ENCODE measurements around the gene TRERF1.

DNA sequence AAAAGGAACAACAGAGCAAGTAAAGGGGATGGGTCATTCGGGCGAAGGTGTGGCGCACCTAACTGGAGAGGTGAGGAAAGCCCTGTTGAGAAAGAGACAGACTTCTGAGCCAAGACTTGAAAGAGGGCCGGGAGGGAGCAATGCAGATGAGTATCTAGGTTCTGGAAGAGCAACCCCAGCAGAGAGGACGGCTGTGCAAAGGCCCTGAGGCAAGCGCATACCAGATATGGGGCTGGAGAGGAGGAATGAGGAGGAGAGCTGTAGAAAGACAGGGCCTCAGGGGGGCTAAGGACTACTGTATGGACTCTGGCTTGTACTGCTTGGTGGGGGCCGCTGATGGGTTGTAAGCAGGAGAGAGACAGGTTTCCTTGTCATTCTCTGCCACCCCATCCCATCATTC lies 21.9 kb downstream of the TRERF1 start:
- TF ChIP-seq, protein P1, sequence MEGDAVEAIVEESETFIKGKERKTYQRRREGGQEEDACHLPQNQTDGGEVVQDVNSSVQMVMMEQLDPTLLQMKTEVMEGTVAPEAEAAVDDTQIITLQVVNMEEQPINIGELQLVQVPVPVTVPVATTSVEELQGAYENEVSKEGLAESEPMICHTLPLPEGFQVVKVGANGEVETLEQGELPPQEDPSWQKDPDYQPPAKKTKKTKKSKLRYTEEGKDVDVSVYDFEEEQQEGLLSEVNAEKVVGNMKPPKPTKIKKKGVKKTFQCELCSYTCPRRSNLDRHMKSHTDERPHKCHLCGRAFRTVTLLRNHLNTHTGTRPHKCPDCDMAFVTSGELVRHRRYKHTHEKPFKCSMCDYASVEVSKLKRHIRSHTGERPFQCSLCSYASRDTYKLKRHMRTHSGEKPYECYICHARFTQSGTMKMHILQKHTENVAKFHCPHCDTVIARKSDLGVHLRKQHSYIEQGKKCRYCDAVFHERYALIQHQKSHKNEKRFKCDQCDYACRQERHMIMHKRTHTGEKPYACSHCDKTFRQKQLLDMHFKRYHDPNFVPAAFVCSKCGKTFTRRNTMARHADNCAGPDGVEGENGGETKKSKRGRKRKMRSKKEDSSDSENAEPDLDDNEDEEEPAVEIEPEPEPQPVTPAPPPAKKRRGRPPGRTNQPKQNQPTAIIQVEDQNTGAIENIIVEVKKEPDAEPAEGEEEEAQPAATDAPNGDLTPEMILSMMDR (IDR thresholded peaks at IDR 0.05), result no peak
- no peak for TF ChIP-seq POLR2A (IDR thresholded peaks at IDR 0.05)

All from testis (tissue), 2 donors.